Measurements from ENCODE around the gene DNLZ. TPM values are rescaled to one million over a fixed set of nuclear protein-coding genes. Genes with fewer than 3 reads are reported as not detected.
"Not testable (repeated sequence)": the region's sequence is repeated elsewhere in the genome, so short reads cannot be mapped to it uniquely, and the experiment has no call there.

The DNLZ gene
- total and polyA plus RNA-seq, 2 donors (not counting 3 experiments of a cell fraction or from before 2014, with no cell fraction given), result 26.9 to 38.4 TPM

- H3K9me3 ChIP-seq (replicated peaks; ENCODE audit: control insufficient read depth, insufficient read depth, low read length); BruUV-seq (replicated peaks); H3K4me2 ChIP-seq (ENCODE audit: insufficient read depth, low read length); H2AFZ ChIP-seq (ENCODE audit: low read depth, low read length); H3K4me1 ChIP-seq (ENCODE audit: control insufficient read depth, extremely low read depth, insufficient read depth, low read length); intact Hi-C loops (cut with micrococcal nuclease); H3K27ac ChIP-seq (ENCODE audit: insufficient read depth, low read depth, low read length); DNase-seq (ENCODE audit: low read depth, low spot score); H3K36me3 ChIP-seq (ENCODE audit: control insufficient read depth in 2 of 2, extremely low read depth in 1 of 2, insufficient read depth in 2 of 2, low read length in 2 of 2); FAIRE-seq; H3K27me3 ChIP-seq (ENCODE audit: control insufficient read depth in 2 of 2, insufficient read depth in 2 of 2, low read length in 2 of 2); CTCF ChIA-PET; H4K20me1 ChIP-seq (replicated peaks; ENCODE audit: control insufficient read depth, extremely low read depth, insufficient read depth, low read length); POLR2A ChIA-PET; H3K4me3 ChIP-seq (replicated peaks in 1 of 3; ENCODE audit: insufficient read depth in 1 of 3, low read depth in 1 of 3, low read length in 3 of 3); dilution Hi-C loops (cut with MboI; ENCODE audit: extremely low pct_ligation_motif_present, low sequenced_read_pairs); H3K79me2 ChIP-seq (ENCODE audit: control insufficient read depth, insufficient read depth, low read length); H3K9ac ChIP-seq (replicated peaks; ENCODE audit: extremely low read depth, insufficient read depth, low read length); H3K9me1 ChIP-seq (replicated peaks; ENCODE audit: control insufficient read depth, extremely low read depth, insufficient read depth, low read length): not testable (repeated sequence)
Measured at GRCh38 chr9:136319244-136319643, 44.3 kb downstream of the DNLZ start.

- intact Hi-C loops (cut with micrococcal nuclease) (no loop called here), dilution Hi-C loops (cut with MboI; ENCODE audit: extremely low pct_ligation_motif_present, low sequenced_read_pairs) (no loop called here)
- TF ChIP-seq EZH2 (IDR thresholded peaks at IDR 0.05; ENCODE audit: borderline replicate concordance, low read depth, low read length, severe bottlenecking), result no peak
- Histone ChIP-seq H3K27ac (ENCODE audit: insufficient read depth, low read depth, low read length) (no peak overlapping the region), H3K4me3 (replicated peaks in 1 of 3; ENCODE audit: insufficient read depth in 1 of 3, low read depth in 1 of 3, low read length in 3 of 3) (no peak overlapping the region), H3K4me1 (ENCODE audit: control insufficient read depth, extremely low read depth, insufficient read depth, low read length) (no peaks in the 10 kb centered on the region), H3K27me3 (ENCODE audit: control insufficient read depth in 2 of 2, insufficient read depth in 2 of 2, low read length in 2 of 2) (no peaks in the 10 kb centered on the region), H3K9me1 (replicated peaks; ENCODE audit: control insufficient read depth, extremely low read depth, insufficient read depth, low read length) (no peaks in the 10 kb centered on the region), H3K9ac (replicated peaks; ENCODE audit: extremely low read depth, insufficient read depth, low read length) (no peak overlapping the region), H3K4me2 (ENCODE audit: insufficient read depth, low read length) (no peak overlapping the region), H3K79me2 (ENCODE audit: control insufficient read depth, insufficient read depth, low read length) (no peaks in the 10 kb centered on the region), H3K36me3 (ENCODE audit: control insufficient read depth in 2 of 2, extremely low read depth in 1 of 2, insufficient read depth in 2 of 2, low read length in 2 of 2) (no peaks in the 10 kb centered on the region), H4K20me1 (replicated peaks; ENCODE audit: control insufficient read depth, extremely low read depth, insufficient read depth, low read length) (no peaks in the 10 kb centered on the region), H2AFZ (ENCODE audit: low read depth, low read length) (no peak overlapping the region), H3K9me3 (replicated peaks; ENCODE audit: control insufficient read depth, insufficient read depth, low read length) (no peaks in the 10 kb centered on the region)
- no peak for DNase-seq (ENCODE audit: low read depth, low spot score)
- BruUV-seq (replicated peaks), result no TSS peak
- FAIRE-seq, result no peak
- ChIA-PET CTCF (no interaction called here), POLR2A (no interaction called here)
Measured at GRCh38 chr9:136318776-136319241, 44.7 kb downstream of the DNLZ start.

Measured in endothelial cell of umbilical vein (primary cell).